SH-SY5Y (cell line): Measurements from ENCODE around the gene OVOL1.

Experiments used
- GATA2 ChIP-seq: IDR thresholded peaks from 2 replicates; pipeline ENCODE4 v1.6.1; 2011; ENCODE audit warnings: mild to moderate bottlenecking, low read depth, low read length
- GATA3 ChIP-seq: IDR thresholded peaks from 2 replicates; pipeline ENCODE4 v1.6.1; 2011; ENCODE audit warnings: low read depth, mild to moderate bottlenecking, low read length, moderate library complexity

DNA sequence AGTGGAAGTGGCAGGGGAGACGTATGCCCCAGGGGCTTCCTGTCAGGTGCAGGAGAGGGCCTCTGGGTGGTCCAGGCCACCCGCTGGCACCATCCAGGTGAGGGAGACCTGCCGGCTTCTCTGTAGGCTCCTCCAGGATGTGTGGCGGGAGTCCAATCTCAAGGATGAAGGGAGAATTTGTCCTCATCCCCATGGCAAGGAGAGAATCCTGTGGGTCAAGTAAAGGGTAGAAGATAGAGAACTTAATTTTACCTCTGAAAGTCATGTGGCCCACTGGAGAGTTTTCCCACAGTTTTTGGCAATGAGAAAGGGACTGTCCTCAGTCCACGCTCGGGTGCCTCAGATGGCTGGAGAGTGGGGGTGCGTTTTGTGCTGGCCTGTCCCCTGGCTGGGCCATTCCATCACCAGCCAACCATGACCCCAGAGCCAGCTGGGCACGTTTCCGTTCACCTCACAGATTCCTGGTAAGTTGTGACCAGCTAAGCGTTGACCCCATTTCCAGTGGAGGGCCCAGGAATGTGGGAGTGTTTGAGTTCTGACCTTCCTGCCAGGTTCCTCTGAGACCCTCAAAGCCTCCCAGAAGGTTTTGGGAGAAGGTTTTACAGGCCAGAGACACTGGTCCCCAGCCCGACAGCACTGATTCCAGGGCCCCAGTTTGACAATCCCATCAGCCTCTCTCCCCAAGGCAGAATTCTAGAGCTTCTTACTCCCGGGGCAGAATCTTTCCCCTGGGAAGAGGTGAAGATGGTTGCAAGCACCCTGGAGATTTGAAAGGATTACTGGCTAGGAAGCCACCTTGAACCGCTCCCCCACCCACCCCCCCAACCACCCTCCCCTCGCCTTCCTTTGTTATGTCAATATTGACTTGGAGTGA, 2.6 kb downstream of the OVOL1 start:
- no peak for TF ChIP-seq GATA2
- no peak for TF ChIP-seq GATA3
